HepG2 (cell line): ENCODE measurements around the gene SLX1A. TPM values are rescaled to one million over a fixed set of nuclear protein-coding genes. Genes with fewer than 3 reads are reported as not detected.

Source experiments
- IKZF4 ChIP-seq: sonication (generic); formaldehyde crosslinking; IDR thresholded peaks from 2 replicates; pipeline ENCODE4 v1.5.1; 2020; ENCODE audit warnings: borderline replicate concordance, mild to moderate bottlenecking, low read depth, missing genetic modification reagents; ENCODE audit errors: not compliant biosample characterization
- MAFK ChIP-seq, 2 experiments: IDR thresholded peaks in 1 of 2; conservative IDR thresholded peaks in 1 of 2; 2 replicates each; pipeline ENCODE4 v1.6.1; 2011; ENCODE audit warnings: improper control_type of control experiment in 2 of 2, low read length in 2 of 2
- NCOA5 ChIP-seq: sonication (generic); formaldehyde crosslinking; IDR thresholded peaks from 2 replicates; pipeline ENCODE4 v1.4.0; 2020; ENCODE audit warnings: missing genetic modification reagents
- SALL1 ChIP-seq: sonication (generic); formaldehyde crosslinking; IDR thresholded peaks from 2 replicates; pipeline ENCODE4 v1.8.0; 2022; ENCODE audit warnings: mild to moderate bottlenecking, missing genetic modification reagents
- TCF7L2 ChIP-seq: IDR thresholded peaks from 2 replicates; pipeline ENCODE4 v1.6.1; 2011; ENCODE audit warnings: mild to moderate bottlenecking, low read depth, low read length, moderate library complexity
- THYN1 ChIP-seq: sonication (generic); formaldehyde crosslinking; IDR thresholded peaks from 2 replicates; pipeline ENCODE4 v1.8.1; 2023; ENCODE audit warnings: low read depth, mild to moderate bottlenecking, moderate library complexity, missing genetic modification reagents, borderline replicate concordance
- XBP1 ChIP-seq: sonication (generic); formaldehyde crosslinking; IDR thresholded peaks from 2 replicates; pipeline ENCODE4 v1.5.0; 2020; ENCODE audit warnings: missing genetic modification reagents
- ZBTB8A ChIP-seq: sonication (generic); formaldehyde crosslinking; IDR thresholded peaks from 2 replicates; pipeline ENCODE4 v1.4.0; 2020; ENCODE audit warnings: mild to moderate bottlenecking, low read depth, missing genetic modification reagents, borderline replicate concordance
- ZNF225 ChIP-seq: sonication (generic); formaldehyde crosslinking; IDR thresholded peaks from 2 replicates; pipeline ENCODE4 v1.4.0; 2020; ENCODE audit warnings: mild to moderate bottlenecking, missing genetic modification reagents
- ZNF282 ChIP-seq: fragments of 450-650 bp; IDR thresholded peaks from 2 replicates; pipeline ENCODE4 v1.6.1; 2018; ENCODE audit not compliant: partially characterized antibody
- ZNF577 ChIP-seq: sonication (generic); formaldehyde crosslinking; IDR thresholded peaks from 2 replicates; pipeline ENCODE4 v1.4.0; 2020; ENCODE audit warnings: mild to moderate bottlenecking, low read depth, missing genetic modification reagents, borderline replicate concordance
- ZSCAN9 ChIP-seq: IDR thresholded peaks from 2 replicates; pipeline ENCODE4 v1.6.1; 2016; ENCODE audit warnings: borderline replicate concordance
- polyA plus RNA-seq, 8 experiments: library from polyadenylated mRNA; depleted of rRNA in 3 of 8; stranded (reverse) in 7 of 8; unstranded in 1 of 8; fragments of >200 nt; fragmentation: Illumina TruSeq in 4 of 8; extraction: Trizol in 4 of 8; gene quantifications; 2 replicates each; pipeline versions ENCODE4 v1.2.1 to v1.2.3, GENCODE V29; 2011 to 2016; ENCODE audit warnings: low read depth in 4 of 8, missing spikeins in 1 of 8, mixed read lengths in 1 of 8; ENCODE audit not compliant: insufficient read depth in 1 of 8
- total RNA-seq, 5 experiments: library from RNA; depleted of rRNA; stranded (reverse); fragments of >200 nt; fragmentation: Illumina TruSeq; extraction: Trizol; gene quantifications; 2 replicates each; pipeline ENCODE4 v1.2.3, GENCODE V29; 2016; ENCODE audit warnings: low read depth in 1 of 5
- TF ChIP-seq, protein P1 (sequence below): sonication (generic); formaldehyde crosslinking; IDR thresholded peaks from 2 replicates; pipeline ENCODE4 v1.5.1; 2020; ENCODE audit warnings: mild to moderate bottlenecking, missing genetic modification reagents, borderline replicate concordance
- TF ChIP-seq, protein P2 (sequence below): IDR thresholded peaks from 2 replicates; pipeline ENCODE4 v1.6.1; 2016; ENCODE audit warnings: mild to moderate bottlenecking, missing biosample characterization, missing genetic modification reagents
- TF ChIP-seq, protein P3 (sequence below): sonication (generic); formaldehyde crosslinking; IDR thresholded peaks from 2 replicates; pipeline ENCODE4 v1.5.0; 2020; ENCODE audit warnings: mild to moderate bottlenecking, missing genetic modification reagents, moderate library complexity
- TF ChIP-seq, protein P4 (sequence below): sonication (generic); formaldehyde crosslinking; IDR thresholded peaks from 2 replicates; pipeline ENCODE4 v1.4.0; 2020; ENCODE audit warnings: low read depth, mild to moderate bottlenecking, missing genetic modification reagents
- TF ChIP-seq, protein P5 (sequence below): sonication (generic); formaldehyde crosslinking; IDR thresholded peaks from 2 replicates; pipeline ENCODE4 v1.4.0; 2020; ENCODE audit warnings: missing genetic modification reagents

SLX1A gene
- total and polyA plus RNA-seq, 2 of the 13 experiments (the other 11 are each of a cell fraction or from before 2014, with no cell fraction given), result 12.0 to 37.1 TPM

DNA sequence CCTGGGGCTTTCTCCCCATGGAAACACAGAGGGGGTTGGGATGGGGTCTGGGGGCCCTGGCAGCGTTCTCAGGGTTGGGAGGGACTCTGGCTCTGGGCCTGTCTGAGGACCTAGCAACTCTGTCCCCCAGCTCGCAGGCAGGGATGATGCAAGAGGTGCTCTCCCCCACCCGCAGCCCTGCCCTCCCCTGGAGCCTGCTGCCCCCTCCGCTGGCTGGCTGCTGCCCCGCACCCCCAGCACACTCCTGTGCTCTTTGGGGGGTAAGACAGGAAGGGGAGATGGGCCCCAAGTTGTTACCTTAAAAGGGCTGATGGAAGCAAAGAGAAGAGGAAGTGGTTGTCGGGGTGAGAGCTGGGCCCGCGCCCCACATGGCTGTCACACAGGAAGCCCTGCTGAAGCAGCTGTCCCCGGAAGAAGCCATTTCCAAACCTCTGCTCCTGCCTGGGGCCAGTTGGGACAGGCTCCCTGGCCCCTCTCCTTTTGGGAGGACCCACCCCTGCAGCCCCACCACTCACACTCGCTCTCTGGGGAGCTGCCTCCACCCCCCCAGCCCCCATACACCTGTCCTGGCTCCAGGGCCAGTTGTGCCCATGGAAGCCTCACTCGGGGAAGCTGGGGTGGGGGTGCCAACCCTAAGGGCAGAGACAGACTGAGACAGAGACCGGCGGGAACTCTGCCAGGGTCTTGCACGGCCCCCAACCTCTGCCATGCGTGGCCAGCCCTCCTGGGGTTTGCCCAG is 7.8 kb upstream of the SLX1A start (continued):
- no peak for TF ChIP-seq IKZF4
- TF ChIP-seq XBP1 (CRISPR knock-in tag), result no peak
- no peak for TF ChIP-seq ZNF225 (CRISPR knock-in tag)
- no peak for TF ChIP-seq SALL1 (CRISPR knock-in tag)
- TF ChIP-seq, protein P1, sequence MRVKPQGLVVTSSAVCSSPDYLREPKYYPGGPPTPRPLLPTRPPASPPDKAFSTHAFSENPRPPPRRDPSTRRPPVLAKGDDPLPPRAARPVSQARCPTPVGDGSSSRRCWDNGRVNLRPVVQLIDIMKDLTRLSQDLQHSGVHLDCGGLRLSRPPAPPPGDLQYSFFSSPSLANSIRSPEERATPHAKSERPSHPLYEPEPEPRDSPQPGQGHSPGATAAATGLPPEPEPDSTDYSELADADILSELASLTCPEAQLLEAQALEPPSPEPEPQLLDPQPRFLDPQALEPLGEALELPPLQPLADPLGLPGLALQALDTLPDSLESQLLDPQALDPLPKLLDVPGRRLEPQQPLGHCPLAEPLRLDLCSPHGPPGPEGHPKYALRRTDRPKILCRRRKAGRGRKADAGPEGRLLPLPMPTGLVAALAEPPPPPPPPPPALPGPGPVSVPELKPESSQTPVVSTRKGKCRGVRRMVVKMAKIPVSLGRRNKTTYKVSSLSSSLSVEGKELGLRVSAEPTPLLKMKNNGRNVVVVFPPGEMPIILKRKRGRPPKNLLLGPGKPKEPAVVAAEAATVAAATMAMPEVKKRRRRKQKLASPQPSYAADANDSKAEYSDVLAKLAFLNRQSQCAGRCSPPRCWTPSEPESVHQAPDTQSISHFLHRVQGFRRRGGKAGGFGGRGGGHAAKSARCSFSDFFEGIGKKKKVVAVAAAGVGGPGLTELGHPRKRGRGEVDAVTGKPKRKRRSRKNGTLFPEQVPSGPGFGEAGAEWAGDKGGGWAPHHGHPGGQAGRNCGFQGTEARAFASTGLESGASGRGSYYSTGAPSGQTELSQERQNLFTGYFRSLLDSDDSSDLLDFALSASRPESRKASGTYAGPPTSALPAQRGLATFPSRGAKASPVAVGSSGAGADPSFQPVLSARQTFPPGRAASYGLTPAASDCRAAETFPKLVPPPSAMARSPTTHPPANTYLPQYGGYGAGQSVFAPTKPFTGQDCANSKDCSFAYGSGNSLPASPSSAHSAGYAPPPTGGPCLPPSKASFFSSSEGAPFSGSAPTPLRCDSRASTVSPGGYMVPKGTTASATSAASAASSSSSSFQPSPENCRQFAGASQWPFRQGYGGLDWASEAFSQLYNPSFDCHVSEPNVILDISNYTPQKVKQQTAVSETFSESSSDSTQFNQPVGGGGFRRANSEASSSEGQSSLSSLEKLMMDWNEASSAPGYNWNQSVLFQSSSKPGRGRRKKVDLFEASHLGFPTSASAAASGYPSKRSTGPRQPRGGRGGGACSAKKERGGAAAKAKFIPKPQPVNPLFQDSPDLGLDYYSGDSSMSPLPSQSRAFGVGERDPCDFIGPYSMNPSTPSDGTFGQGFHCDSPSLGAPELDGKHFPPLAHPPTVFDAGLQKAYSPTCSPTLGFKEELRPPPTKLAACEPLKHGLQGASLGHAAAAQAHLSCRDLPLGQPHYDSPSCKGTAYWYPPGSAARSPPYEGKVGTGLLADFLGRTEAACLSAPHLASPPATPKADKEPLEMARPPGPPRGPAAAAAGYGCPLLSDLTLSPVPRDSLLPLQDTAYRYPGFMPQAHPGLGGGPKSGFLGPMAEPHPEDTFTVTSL (CRISPR knock-in tag), result no peak
- TF ChIP-seq ZNF282, result no peak
- TF ChIP-seq, protein P2, sequence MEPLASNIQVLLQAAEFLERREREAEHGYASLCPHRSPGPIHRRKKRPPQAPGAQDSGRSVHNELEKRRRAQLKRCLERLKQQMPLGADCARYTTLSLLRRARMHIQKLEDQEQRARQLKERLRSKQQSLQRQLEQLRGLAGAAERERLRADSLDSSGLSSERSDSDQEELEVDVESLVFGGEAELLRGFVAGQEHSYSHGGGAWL, result no peak
- no peak for TF ChIP-seq ZSCAN9 (CRISPR knock-in tag)
- no peak for TF ChIP-seq MAFK (conservative IDR thresholded peaks at IDR 0.05 in 1 of 2, IDR thresholded peaks at IDR 0.05 in 1 of 2; ENCODE audit: low read length in 2 of 2)
- TF ChIP-seq ZNF577 (CRISPR knock-in tag), result no peak
- TF ChIP-seq ZBTB8A (CRISPR knock-in tag), result no peak
- TF ChIP-seq, protein P3, sequence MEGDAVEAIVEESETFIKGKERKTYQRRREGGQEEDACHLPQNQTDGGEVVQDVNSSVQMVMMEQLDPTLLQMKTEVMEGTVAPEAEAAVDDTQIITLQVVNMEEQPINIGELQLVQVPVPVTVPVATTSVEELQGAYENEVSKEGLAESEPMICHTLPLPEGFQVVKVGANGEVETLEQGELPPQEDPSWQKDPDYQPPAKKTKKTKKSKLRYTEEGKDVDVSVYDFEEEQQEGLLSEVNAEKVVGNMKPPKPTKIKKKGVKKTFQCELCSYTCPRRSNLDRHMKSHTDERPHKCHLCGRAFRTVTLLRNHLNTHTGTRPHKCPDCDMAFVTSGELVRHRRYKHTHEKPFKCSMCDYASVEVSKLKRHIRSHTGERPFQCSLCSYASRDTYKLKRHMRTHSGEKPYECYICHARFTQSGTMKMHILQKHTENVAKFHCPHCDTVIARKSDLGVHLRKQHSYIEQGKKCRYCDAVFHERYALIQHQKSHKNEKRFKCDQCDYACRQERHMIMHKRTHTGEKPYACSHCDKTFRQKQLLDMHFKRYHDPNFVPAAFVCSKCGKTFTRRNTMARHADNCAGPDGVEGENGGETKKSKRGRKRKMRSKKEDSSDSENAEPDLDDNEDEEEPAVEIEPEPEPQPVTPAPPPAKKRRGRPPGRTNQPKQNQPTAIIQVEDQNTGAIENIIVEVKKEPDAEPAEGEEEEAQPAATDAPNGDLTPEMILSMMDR (CRISPR knock-in tag), result peak; percentile 36
- TF ChIP-seq TCF7L2, result no peak
- TF ChIP-seq, protein P4, sequence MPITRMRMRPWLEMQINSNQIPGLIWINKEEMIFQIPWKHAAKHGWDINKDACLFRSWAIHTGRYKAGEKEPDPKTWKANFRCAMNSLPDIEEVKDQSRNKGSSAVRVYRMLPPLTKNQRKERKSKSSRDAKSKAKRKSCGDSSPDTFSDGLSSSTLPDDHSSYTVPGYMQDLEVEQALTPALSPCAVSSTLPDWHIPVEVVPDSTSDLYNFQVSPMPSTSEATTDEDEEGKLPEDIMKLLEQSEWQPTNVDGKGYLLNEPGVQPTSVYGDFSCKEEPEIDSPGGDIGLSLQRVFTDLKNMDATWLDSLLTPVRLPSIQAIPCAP (CRISPR knock-in tag), result no peak
- TF ChIP-seq, protein P5, sequence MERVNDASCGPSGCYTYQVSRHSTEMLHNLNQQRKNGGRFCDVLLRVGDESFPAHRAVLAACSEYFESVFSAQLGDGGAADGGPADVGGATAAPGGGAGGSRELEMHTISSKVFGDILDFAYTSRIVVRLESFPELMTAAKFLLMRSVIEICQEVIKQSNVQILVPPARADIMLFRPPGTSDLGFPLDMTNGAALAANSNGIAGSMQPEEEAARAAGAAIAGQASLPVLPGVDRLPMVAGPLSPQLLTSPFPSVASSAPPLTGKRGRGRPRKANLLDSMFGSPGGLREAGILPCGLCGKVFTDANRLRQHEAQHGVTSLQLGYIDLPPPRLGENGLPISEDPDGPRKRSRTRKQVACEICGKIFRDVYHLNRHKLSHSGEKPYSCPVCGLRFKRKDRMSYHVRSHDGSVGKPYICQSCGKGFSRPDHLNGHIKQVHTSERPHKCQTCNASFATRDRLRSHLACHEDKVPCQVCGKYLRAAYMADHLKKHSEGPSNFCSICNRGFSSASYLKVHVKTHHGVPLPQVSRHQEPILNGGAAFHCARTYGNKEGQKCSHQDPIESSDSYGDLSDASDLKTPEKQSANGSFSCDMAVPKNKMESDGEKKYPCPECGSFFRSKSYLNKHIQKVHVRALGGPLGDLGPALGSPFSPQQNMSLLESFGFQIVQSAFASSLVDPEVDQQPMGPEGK (CRISPR knock-in tag), result 0 out of 2 replicates have a peak, but pooled peaks have one; percentile 9
- no peak for TF ChIP-seq THYN1 (CRISPR knock-in tag)
- TF ChIP-seq NCOA5 (CRISPR knock-in tag), result no peak
